Heart left ventricle (tissue), 16 donors: ENCODE results near the gene MRPL45. TPM values are rescaled to one million over a fixed set of nuclear protein-coding genes. Genes with fewer than 3 reads are reported as not detected.

Experiments used
- ATAC-seq, 4 donors: fragments of 200-7000 bp; cut with Tn5 transposase; one replicate each; pipeline ENCODE4 v1.9.1; 2020 to 2022; ENCODE audit warnings: moderate library complexity in 4 of 4, mild to moderate bottlenecking in 3 of 4, moderate number of reproducible peaks in 1 of 4
- DNase-seq, 5 donors: peaks; one replicate each; pipeline ENCODE4 v3.0.0-alpha.2; 2020
- H3K27ac ChIP-seq, 12 donors: fragments of 200-600 bp; sonication (generic) in 4 of 12; one replicate each; pipeline versions ENCODE4 v1.5.0 to v1.8.0; 2016 to 2022; ENCODE audit warnings: mild to moderate bottlenecking in 2 of 12
- H3K27me3 ChIP-seq, 9 donors: fragments of 200-600 bp; sonication (generic) in 2 of 9; one replicate each; pipeline versions ENCODE4 v1.5.1 to v1.8.0; 2016 to 2022; ENCODE audit warnings: mild to moderate bottlenecking in 3 of 9
- H3K36me3 ChIP-seq, 9 donors: fragments of 200-600 bp; sonication (generic) in 2 of 9; one replicate each; pipeline versions ENCODE4 v1.5.0 to v1.8.0; 2018 to 2022; ENCODE audit warnings: mild to moderate bottlenecking in 2 of 9
- H3K4me1 ChIP-seq, 12 donors: fragments of 200-600 bp; sonication (generic) in 4 of 12; one replicate each; pipeline versions ENCODE4 v1.5.0 to v1.8.0; 2016 to 2022; ENCODE audit warnings: mild to moderate bottlenecking in 3 of 12
- H3K4me3 ChIP-seq, 12 donors: fragments of 200-600 bp; sonication (generic) in 4 of 12; one replicate each; pipeline versions ENCODE4 v1.5.0 to v1.8.0; 2017 to 2022; ENCODE audit warnings: mild to moderate bottlenecking in 9 of 12, moderate library complexity in 4 of 12
- H3K9me3 ChIP-seq, 12 donors: fragments of 200-600 bp; sonication (generic) in 4 of 12; one replicate each; pipeline versions ENCODE4 v1.5.0 to v1.8.0; 2016 to 2022; ENCODE audit warnings: mild to moderate bottlenecking in 1 of 12
- POLR2A ChIP-seq, 2 donors: fragments of 450-650 bp; IDR thresholded peaks; one replicate each; pipeline ENCODE4 v1.6.1; 2017; ENCODE audit warnings: antibody characterized with exemption in 2 of 2, mild to moderate bottlenecking in 2 of 2, moderate library complexity in 2 of 2
- WGBS, 4 donors: extraction: QIAGEN DNeasy Blood & Tissue Kit in 2 of 4; methylation state at CpG; one replicate each; pipeline versions ENCODE4 v1.1.5 to v1.1.7; 2013 to 2018; 5-methylcytosine and 5-hydroxymethylcytosine counted together
- intact Hi-C, 10 donors: fragments of 100-400 bp; cut with DNase I; formaldehyde crosslinking; loops; one replicate each; pipeline versions ENCODE4 v1.11.1 to v1.14.2; 2022
- polyA plus RNA-seq, 2 donors: library from polyadenylated mRNA; stranded (reverse); fragments of 200-250 nt; gene quantifications; one replicate each; pipeline ENCODE4 v1.2.3, GENCODE V29; 2013
- total RNA-seq, 9 donors: library from RNA; depleted of rRNA in 2 of 9; stranded (reverse); fragments of >200 nt in 2 of 9; fragmentation: NEBNext Ultra II Directional in 3 of 9; extraction: Animal tissue kit (Norgen Biotek cat#: 25700) in 3 of 9; gene quantifications; one replicate each; pipeline versions ENCODE4 v1.1.0 to v1.2.4, GENCODE V29; 2016 to 2023
- TF ChIP-seq, protein P1 (sequence below), 12 donors: fragments of 200-600 bp; sonication (generic) in 4 of 12; IDR thresholded peaks; one replicate each; pipeline versions ENCODE4 v1.5.0 to v1.8.0; 2018 to 2022; ENCODE audit warnings: antibody characterized with exemption in 12 of 12, mild to moderate bottlenecking in 5 of 12
- donor health status: ischemic (EF 13 %, LVEDD 7.1; RV severe dilation, severe dysfunction).
- donor health status: healthy with polysubstance abuse.
- donor health status: DM: no; HTN: yes; CAD: no.
- donor health status: DM: no; HTN: no; CAD: no.
- donor health status: ischemic (EF 25% LVEDD 6.9; RV normal size, moderate dysfunction).
- donor health status: ischemic (EF 25% LVEDD 5.7; RV mildly dilated, moderate dysfunction).
- donor health status: healthy.
- donor health status: DM: yes; HTN: yes; CAD: no.
- donor health status: ischemic (EF 35%, LVEDD 5.7; RV mildly dilated, moderate dysfunction).
- donor health status: nonischemic (EF 11% LVEDD 7.7; RV severe dilation, severe dysfunction).
- donor health status: DM: yes; HTN: yes; CAD: no.
- donor health status: PGD.
- donor health status: ischemic (EF 29% LVEDD 5.4; RV normal size, mild dysfunction).
- donor health status: nonischemic (EF 23%, LVEDD 6.1; RV moderate dilation, normal function).

MRPL45 gene
- total and polyA plus RNA-seq, 11 donors, result 26.0 to 46.3 (median 35.1) TPM

DNA sequence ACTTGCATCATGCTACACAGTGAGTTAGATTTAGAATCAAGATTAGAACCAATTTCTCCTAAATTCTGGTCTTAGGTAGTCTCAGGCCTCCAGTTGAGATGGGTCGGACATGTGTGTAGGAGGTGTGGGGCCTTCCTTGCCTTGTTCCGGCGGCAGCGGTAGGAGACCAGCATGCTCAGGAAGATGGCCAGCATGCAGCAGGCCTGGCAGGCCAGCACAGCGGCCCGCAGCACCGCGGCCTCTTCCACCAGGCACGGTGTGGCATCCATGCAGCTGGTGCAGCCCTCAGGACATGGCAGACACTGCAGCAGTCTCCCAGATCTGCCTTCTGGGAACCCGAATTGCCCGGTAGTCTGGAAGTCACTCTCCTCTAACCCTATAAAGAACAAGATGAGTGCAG, 39.9 kb downstream of the MRPL45 start:
- H3K4me1 ChIP-seq, result peaks cover 0 to 8% (median 0%) of the 10 kb centered on the region in 12 donors
- TF ChIP-seq, protein P1, sequence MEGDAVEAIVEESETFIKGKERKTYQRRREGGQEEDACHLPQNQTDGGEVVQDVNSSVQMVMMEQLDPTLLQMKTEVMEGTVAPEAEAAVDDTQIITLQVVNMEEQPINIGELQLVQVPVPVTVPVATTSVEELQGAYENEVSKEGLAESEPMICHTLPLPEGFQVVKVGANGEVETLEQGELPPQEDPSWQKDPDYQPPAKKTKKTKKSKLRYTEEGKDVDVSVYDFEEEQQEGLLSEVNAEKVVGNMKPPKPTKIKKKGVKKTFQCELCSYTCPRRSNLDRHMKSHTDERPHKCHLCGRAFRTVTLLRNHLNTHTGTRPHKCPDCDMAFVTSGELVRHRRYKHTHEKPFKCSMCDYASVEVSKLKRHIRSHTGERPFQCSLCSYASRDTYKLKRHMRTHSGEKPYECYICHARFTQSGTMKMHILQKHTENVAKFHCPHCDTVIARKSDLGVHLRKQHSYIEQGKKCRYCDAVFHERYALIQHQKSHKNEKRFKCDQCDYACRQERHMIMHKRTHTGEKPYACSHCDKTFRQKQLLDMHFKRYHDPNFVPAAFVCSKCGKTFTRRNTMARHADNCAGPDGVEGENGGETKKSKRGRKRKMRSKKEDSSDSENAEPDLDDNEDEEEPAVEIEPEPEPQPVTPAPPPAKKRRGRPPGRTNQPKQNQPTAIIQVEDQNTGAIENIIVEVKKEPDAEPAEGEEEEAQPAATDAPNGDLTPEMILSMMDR (IDR thresholded peaks at IDR 0.05), result no peak
- TF ChIP-seq POLR2A (IDR thresholded peaks at IDR 0.05), result no peak
- no peak for DNase-seq
- H3K27ac ChIP-seq, result no peak overlapping the region
- peaks cover 0 to 15% (median 0%) of the 10 kb centered on the region in 9 donors for H3K27me3 ChIP-seq
- no peak overlapping the region for H3K4me3 ChIP-seq
- no peaks in the 10 kb centered on the region for H3K36me3 ChIP-seq
- H3K9me3 ChIP-seq, result no peaks in the 10 kb centered on the region
- ATAC-seq, result no peak
- WGBS, 4 donors, result 93 to 100% (median 95%) methylated on average over 3 to 11 of the region's 11 CpGs
- intact Hi-C loops, result no loop called here

DNA sequence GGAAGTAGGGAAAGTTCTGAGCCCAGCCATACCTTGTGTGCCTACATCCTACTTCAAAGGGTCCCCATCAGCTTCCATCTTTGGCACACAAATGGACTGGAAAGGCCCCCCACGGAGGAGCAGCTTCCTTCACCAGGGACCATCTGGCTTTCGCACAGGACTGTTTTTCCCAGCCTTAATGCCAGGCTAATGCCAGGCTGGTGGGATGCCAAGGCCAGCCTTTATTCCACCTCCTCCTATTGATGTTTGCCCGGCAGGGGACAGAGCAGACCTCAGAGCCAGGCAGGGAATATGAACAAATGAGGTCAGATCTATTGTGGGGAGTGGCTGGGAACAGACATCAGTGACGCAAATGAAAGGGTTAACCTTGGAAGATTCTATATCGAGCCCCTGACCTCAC, 41.1 kb downstream of the MRPL45 start:
- Histone ChIP-seq H3K27ac (no peak overlapping the region), H3K4me3 (no peak overlapping the region), H3K4me1 (peaks cover 0 to 8% (median 0%) of the 10 kb centered on the region in 12 donors), H3K9me3 (no peaks in the 10 kb centered on the region), H3K27me3 (peaks cover 0 to 11% (median 0%) of the 10 kb centered on the region in 9 donors), H3K36me3 (no peaks in the 10 kb centered on the region)
- ATAC-seq, result no peak
- DNase-seq, result no peak
- TF ChIP-seq, protein P1 (IDR thresholded peaks at IDR 0.05), result no peak
- no peak for TF ChIP-seq POLR2A (IDR thresholded peaks at IDR 0.05)
- WGBS, 4 donors, result 71 to 78% (median 76%) methylated on average over 5 of the region's 5 CpGs
- intact Hi-C loops, result no loop called here

DNA sequence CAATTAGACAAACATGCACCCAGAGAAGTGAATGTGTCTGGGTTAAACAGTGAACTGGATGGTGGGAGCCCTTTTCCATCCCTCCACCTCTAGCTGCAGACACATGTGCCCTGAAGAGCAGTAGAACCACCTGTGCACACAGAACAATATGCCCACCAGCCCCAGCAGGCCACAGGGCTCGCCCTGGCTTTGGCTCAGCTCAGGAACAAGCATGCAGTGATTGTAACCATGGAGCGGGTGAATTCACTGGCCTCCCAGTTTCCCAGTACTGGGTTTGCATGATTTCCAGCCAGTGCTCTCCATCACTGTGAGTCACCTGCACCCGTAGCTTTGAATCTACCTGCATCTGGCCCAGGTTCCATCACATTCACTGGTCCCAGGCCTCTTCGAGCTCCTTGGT, 41.6 kb downstream of the MRPL45 start:
- no peak for DNase-seq
- no peaks in the 10 kb centered on the region for H3K9me3 ChIP-seq
- peaks cover 0 to 8% (median 0%) of the 10 kb centered on the region in 12 donors for H3K4me1 ChIP-seq
- H3K27me3 ChIP-seq, result peaks cover 0 to 7% (median 0%) of the 10 kb centered on the region in 9 donors
- no peak overlapping the region for H3K27ac ChIP-seq
- no peak for ATAC-seq
- 92 to 100% (median 95%) methylated on average over 4 of the region's 4 CpGs for WGBS, 4 donors
- TF ChIP-seq, protein P1 (IDR thresholded peaks at IDR 0.05), result no peak
- TF ChIP-seq POLR2A (IDR thresholded peaks at IDR 0.05), result no peak
- H3K36me3 ChIP-seq, result no peaks in the 10 kb centered on the region
- H3K4me3 ChIP-seq, result no peak overlapping the region
- intact Hi-C loops, result no loop called here

DNA sequence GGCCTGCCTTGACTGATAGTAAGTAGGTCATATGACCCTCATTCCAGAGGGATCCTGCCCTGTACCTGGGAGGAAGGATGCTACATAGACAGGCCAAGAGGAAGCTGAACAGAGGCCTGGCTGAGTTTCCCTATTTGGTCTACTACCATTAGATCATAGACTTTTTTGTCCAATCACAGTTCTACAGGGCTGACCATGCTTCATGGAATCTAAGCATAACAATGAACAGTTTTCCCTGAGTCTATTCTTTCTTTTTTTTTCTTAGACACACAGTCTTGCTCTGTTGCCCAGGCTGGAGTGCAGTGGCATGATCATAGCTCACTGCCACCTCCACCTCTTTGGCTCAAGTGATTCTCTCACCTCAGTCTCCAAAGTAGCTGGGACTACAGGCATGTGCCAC, 42.9 kb downstream of the MRPL45 start:
- no peak overlapping the region for H3K27ac ChIP-seq
- no peak for ATAC-seq
- no peak overlapping the region for H3K4me3 ChIP-seq
- no peaks in the 10 kb centered on the region for H3K36me3 ChIP-seq
- H3K4me1 ChIP-seq, result peaks cover 0 to 8% (median 0%) of the 10 kb centered on the region in 12 donors
- intact Hi-C loops, result loop anchor here in 3 of 10 donors (5.0 to 10.0 kb wide), 3 partner anchors 42 to 325 kb away; no protein-coding TSS in a partner anchor
- no peak for DNase-seq
- no peaks in the 10 kb centered on the region for H3K9me3 ChIP-seq
- no peak for TF ChIP-seq POLR2A (IDR thresholded peaks at IDR 0.05)
- TF ChIP-seq, protein P1 (IDR thresholded peaks at IDR 0.05), result no peak
- no peaks in the 10 kb centered on the region for H3K27me3 ChIP-seq
